HUDEP-2 (cell line): ENCODE measurements around the gene TECPR2.

ENCODE experiments used
- DNase-seq, 76 experiments: peaks; one replicate each; lab custom pipeline; 2025; ENCODE audit not compliant: unreplicated experiment in 76 of 76; lab: John Stamatoyannopoulos, UW

Gene TECPR2, protein sequence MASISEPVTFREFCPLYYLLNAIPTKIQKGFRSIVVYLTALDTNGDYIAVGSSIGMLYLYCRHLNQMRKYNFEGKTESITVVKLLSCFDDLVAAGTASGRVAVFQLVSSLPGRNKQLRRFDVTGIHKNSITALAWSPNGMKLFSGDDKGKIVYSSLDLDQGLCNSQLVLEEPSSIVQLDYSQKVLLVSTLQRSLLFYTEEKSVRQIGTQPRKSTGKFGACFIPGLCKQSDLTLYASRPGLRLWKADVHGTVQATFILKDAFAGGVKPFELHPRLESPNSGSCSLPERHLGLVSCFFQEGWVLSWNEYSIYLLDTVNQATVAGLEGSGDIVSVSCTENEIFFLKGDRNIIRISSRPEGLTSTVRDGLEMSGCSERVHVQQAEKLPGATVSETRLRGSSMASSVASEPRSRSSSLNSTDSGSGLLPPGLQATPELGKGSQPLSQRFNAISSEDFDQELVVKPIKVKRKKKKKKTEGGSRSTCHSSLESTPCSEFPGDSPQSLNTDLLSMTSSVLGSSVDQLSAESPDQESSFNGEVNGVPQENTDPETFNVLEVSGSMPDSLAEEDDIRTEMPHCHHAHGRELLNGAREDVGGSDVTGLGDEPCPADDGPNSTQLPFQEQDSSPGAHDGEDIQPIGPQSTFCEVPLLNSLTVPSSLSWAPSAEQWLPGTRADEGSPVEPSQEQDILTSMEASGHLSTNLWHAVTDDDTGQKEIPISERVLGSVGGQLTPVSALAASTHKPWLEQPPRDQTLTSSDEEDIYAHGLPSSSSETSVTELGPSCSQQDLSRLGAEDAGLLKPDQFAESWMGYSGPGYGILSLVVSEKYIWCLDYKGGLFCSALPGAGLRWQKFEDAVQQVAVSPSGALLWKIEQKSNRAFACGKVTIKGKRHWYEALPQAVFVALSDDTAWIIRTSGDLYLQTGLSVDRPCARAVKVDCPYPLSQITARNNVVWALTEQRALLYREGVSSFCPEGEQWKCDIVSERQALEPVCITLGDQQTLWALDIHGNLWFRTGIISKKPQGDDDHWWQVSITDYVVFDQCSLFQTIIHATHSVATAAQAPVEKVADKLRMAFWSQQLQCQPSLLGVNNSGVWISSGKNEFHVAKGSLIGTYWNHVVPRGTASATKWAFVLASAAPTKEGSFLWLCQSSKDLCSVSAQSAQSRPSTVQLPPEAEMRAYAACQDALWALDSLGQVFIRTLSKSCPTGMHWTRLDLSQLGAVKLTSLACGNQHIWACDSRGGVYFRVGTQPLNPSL (N-terminal part only)

DNA sequence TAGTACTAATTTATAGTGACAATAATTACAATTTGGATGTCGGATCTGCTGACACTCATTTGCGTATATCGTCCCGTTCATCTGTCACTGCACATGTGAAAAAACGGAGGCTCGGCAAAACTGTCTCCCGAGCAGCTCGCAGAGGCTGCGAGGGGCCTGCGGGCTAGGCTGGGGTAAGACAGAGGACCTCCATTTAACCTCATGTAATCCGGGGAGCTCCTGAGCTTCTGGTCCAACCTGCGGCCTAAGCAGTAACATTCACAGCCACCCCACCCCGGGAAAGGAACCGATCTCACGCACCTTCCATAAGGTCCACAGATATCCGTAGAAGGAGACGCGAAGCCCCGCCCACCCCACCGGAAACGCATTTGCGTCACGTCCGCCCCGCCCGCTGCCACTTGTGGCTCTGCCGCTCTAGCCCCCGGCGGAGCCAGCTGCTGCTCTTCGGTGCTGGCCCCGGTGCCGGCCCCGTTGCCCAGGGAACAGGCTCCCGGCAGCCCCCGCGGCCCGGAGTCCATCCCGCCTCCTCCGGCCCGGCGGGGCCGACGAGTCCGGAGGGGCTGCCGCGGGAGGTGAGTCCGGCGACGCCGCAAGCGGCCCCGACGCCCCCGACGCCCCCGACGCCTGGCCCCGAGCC lies at the start of gene TECPR2, which contains the start of gene CINP:
Gene TECPR2, plus strand, starts transcription at position 397 of the 637 bp plus-strand sequence. CDS start 13,781 bp downstream, outside the sequence.
Gene CINP, minus strand, starts transcription at position 346 of the 637 bp plus-strand sequence. Its CDS starts 39 bp downstream, at position 307.
- peak; percentile 21 to 95 (median 89) for DNase-seq

DNA sequence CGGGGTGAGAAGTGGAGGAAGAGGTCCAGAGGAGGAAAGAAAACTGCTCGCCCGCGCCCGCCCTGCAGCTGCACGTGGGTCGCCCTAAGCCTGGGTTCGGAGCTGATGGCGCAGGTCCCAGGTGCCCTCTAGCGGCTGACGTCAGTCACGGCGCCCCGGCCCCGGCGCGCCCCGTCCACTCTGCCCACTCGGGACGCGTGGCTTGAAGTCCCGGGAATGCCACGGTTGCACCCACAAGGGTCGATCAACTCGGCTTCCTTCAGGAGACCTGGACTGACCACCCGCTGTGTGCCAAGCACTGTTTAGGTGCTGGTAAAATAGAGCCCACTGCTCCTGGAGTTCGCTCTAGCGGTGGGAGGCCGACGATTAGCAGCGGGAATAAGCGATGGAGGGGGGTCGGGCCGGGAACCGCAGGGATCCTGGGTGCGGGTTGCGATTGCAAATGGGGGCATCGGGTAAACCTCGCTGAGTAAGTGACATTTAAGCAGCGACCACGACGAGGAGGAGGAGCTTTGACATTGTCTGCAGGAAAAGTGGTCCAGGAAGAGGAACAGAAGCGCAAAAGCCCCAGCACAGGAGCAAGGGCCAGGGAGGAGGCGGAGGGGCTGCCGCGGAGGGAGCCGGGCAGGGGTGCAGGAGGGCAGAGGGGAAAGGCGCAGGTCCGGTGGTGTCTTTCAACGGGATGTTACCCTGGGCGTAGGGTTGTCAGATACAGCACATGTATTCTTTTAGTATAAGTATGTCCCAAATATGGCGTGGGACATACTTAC lies 48.3 kb upstream of the TECPR2 start:
- DNase-seq = peak in 70 of 76 experiments; percentile 7 to 83 (median 62)

DNA sequence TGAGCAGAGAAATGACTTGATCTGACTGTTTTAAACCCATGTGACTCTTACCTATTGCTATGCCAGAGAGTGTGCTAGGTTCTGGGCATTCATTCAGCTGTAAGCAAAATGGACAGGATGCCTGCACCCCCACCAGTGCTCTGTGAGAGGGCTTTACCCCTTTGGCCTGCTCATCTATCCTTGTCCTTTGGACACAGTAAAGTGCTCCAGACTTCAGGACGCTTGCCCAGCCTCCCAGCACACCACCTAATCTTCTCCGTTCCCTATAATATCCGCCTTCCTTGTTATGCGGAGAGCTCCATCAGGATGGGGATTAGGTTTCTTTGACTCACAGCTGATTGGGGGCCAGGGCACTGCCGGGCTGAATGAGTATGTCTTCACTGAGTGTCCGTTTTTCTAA lies 47.6 kb upstream of the TECPR2 start:
- no peak for DNase-seq

DNA sequence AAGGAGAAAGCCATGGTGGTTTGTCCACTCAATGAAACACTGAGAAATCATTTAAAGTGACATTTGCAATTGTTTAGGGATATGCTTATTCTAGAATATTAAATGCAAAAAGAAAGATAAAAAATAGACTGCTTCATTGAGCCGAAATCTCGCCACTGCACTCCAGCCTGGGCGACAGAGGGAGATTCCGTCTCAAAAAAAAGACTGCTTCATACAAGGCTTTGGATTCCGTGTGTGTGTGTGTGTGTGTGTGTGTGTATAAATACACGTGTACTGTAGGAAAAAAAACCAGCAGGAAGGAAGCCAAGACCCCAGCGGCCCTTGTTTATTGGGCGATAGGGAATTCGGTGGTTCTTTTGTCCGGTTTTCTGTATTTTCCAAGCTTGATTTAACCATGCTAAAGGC lies 46.4 kb upstream of the TECPR2 start:
- peak in 20 of 76 experiments; percentile 5 to 58 (median 26) for DNase-seq

DNA sequence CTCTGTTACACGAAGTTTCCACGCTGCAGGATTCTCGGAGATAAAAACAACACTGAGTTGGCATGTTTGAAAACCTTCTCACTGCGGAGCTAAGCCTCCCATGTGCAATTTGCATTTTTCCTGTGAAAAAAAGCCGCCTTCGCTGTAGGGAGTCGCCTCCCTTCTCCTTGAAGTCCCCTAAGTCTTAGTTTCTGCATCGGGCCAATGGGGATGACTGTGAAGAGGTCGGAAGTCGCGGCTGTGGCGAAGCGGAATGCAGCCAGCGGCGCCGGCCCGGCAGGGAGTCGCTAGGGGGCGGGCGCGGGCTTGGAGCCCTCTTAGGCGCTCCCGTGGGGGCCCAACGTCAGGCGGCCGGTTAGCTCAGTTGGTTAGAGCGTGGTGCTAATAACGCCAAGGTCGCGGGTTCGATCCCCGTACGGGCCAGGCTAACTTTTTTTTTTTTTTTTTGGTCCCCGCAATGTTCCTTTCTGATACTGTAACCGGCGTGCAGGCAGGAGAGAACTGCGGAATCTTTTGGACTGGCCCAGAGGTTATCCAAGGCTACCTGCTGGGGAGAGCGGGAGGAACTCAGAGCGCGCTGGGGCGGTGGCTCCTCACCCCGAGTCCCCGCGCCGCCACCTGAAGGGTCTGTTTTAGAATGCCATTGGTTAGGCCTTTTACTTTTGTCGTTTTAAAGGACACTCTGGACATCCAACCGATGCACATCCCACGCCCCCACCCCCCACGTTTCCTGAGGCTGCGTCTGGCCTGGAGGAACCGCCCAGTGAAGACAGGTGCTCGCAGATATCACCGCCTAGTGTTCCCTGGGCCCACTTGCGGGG lies 45.8 kb upstream of the TECPR2 start:
- DNase-seq = peak in 75 of 76 experiments; percentile 15 to 97 (median 83)

DNA sequence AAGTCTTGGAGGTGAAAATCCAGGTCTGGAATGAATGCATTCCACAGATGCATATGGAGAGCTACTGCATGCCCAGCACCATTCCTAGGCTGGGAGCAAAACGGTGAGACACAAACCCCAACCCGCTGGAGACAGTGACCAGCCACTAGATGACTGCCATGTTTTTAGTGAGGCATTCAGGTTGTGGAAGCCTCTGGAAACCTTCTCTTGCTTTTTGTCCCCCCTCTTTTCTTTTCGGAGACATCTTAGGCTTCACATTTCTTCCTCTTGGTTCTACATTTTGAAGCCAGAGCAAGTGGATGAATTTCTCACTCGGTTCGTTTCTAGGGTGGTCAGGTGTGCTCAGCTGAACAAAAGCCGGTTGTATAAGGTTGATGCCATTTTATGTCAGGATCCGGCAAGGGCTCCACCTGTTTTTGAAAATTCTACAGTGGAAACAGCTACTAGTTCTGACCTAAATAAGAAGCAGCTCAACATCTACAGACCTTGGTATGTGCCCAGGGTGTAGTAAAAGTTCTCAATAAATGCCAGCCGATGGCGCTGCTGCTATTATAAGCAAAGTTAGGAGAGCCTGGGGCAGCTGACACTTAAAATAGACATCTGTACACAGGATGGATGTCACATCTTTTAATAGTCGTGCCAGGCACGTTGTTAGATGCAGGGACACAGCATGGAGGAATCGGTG lies 45.0 kb upstream of the TECPR2 start:
- peak in 42 of 76 experiments; percentile 2 to 57 (median 16) for DNase-seq

DNA sequence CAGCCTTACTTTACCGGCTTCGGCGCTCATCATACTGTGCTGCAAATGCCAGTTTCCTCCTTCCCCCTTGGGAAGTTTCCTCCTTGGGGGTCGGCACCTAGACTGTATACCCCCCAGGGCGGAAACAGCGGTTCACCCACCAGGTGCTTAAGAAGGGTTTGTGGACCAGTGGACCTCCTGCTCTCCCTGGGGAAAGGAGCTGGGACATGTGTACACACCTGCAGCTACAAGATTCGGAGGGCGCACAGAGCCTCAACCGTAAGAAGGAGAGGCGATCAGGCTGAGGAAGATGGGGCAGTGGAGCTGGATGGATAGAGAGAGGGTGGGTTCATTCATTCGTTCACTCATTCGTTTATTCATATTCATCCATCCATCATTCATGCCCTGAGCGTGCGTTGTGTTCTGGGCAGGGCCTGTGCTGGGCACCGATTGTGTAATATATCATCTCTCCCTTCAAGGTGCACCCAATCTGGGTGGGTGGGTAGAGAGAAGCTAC lies 43.9 kb upstream of the TECPR2 start:
- no peak for DNase-seq

DNA sequence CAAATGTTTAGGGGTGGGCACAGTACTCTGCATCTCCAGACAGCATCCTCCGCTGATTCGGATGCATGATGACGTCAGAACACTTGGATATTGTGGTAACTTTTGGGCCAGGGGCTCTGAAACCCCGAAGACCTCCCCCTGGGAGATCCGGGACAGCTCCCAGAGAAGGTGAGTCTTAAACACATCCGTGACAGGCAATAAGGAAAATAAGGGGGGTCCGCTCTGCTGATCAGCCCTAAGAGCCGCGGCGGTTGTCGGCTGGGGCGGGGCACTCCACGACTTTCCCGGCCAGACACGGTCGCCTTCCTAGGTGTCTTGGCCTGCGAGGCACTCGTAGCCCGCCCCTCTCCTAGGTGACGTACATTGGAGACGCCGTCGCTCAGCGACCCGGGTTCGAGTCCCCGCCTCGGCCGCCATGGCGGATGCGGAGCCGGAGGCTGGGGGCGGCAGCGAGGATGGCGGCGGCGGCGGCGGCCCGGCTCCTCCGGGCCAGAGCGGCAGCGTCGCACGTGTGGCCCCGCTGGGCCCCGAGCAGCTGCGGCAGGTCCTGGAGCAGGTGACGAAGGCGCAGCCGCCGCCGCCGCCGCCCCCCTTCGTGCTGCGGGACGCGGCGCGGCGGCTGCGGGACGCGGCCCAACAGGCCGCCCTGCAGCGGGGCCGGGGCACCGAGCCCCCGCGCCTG lies 43.2 kb upstream of the TECPR2 start, which contains the start of gene ZNF839:
Gene ZNF839, plus strand, starts transcription at position 396 of the 682 bp plus-strand sequence. Its CDS starts 20 bp downstream, at position 416.
- peak in 74 of 76 experiments; percentile 36 to 91 (median 83) for DNase-seq

DNA sequence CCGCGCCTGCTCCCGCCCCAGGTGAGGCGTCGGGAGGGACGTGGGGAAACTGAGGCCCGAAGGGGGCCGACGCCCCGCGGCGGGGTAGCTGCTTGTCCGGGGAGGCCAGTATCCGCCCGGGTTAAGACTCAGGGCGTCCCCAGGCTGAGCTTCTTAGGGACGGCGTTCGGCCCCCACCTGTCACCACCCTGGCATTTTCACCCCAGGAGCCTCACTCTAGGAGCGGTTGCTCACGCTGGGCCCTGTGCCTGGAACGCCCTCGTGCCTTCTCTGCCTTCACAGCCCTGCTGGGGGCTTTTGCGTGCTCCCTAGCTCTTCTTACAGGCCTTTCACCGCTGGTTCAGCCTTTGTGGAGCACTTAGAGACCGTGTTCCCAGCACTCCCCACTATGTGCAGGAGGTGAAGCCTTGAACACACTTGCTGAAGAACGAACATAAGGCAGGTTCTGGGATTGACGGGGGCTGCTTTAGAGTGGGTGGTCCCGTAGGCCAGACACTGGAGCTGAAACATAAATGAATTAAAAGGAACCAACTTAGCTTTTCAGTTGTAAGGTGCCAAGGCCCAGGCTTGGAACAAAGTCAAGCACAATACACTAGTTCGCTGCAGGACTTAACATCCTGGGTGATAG lies 42.6 kb upstream of the TECPR2 start:
- DNase-seq = peak in 32 of 76 experiments; percentile 3 to 54 (median 21)

DNA sequence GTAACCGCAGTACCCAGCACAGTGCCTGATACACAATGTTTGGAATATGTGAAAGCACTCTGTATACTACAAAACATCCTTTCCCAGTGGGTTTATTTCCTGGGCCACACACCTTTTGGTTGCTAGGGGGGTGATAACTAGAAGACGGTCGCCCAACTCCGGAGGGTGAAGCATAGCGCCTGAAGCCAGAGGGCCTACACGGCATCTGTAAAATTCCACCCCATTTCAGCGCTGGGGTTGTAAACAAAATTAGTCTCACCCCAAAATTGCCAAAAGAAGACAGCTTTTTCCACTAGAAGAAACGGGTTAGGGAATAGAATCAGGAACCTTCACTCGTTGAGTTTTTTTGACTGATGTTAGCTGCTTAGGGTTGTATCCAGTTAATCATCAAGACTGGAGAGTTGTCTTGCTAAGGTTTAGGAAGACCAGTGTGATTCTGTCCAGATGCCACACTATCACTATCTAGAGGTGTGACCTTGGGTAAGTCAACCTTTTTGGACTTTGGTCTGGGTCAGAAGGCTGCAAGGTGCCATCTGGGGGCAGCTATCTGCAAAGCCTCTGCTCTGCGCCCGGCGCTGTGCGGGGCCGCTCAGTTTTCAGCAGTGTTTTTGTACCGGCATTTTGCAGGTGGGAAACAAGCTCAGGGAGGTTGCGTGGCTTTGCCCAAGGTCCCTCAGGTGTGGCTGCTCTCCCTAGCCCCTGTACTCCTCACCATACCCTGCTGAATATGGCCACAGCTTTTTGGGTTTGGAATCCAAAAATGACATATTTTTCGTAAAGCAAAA lies 41.9 kb upstream of the TECPR2 start:
- peak in 1 of 76 experiments; percentile 10 for DNase-seq

DNA sequence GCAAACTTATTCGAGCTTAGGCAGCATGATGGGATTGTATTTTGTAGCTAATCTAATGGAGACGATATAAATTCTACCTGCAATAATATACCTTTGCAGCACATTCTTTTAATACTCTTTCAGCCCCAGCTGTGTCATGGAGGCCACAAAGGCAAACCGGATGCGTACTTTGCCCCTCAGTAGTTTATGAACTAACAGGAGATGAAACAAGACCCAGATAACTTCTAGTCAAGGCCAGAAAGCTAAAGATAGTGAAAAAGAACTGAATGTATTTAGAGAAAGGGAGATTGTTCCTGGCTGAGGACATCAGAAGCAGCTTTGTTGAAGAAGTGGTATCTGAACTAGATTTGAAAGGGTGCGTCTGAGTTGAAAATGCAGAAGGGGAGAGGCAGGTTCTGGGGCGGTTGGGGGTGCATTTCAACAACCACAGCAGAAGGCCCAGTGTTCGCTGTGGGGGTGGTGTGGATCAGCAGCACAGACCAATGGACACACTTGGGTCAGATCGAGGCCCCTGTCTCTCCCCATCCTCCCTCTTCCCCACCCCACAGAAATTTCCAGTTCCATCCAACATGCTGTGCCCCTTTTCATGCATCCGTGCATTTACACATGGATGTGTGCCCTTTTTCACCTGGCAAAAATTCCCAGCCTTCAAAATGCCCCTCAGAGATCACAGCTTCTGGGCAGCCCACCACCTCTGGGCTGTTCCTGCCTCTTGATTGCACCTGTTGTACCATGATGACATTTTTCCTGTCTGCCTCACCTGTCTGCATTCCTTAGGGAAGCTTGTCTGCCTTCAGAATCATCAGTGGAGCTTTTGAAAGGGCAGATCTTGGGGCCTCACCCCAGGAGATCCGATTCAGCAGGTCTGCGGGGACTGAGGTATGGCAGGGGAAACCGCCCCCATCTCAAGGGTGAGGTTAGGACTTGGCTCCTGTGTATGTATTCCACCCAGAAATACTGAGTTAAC lies 41.0 kb upstream of the TECPR2 start:
- DNase-seq = no peak

DNA sequence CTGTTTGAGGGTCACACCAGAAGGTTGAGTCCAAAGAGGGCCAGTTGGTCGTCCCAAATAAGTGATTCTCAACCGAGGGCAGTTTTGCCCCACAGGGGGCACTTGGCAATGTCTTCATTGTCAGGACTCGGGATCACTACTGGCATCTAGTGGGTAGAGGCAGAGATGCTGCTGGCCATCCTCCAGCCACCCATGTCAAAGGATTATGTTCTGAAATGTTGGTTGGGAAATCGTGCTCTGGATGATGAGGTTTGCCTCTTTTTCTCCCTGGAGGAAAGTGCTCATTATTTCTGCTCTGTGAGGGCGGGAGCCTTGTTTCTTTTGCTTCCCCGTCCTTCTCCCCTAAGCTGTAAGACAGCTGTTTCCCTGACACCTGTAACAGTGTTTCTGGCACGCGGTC lies 39.6 kb upstream of the TECPR2 start:
- DNase-seq = peak in 72 of 76 experiments; percentile 9 to 77 (median 50)

DNA sequence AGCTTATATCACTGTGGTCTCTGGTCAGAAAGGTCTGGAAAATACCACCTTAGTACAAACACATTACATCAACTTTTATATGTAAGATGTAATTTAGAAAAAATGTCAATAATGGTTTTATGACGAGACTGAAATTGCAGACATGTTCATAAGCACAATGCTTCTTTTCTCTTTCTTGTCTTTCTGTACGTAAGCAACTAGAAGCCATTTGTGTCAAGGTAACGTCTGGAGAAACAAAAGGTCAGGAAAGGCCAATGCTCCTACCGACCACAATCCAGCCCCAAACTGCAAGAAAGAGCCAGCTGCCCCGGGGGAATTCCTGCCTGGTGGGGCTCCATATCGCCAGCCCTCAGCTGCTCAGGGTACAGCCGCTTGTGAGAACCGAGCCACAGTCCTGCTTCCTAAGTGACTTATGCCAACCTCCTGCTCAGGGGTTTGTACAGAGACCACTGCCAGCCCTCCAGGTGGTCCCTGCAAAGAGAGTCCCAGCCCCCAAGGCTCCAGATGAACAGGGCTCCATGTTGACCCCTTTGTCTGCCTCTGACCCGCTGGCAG lies 36.9 kb upstream of the TECPR2 start:
- DNase-seq = no peak

DNA sequence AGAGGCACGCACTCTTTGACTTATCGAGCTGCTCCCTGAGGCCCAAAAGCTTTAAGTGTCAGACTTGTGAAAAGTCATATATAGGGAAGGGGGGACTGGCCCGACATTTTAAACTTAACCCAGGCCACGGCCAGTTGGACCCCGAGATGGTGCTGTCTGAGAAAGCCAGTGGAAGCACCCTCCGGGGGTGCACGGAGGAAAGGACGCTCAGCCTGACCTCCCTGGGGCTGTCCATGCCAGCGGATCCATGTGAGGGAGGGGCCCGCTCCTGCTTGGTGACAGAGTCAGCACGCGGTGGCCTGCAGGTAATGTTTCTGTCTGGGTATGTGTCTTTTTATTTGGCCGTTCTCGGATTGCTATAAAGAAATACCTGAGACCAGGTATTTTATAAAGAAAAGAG lies 36.2 kb upstream of the TECPR2 start:
- DNase-seq = no peak
